Subcutaneous abdominal adipose tissue (tissue), 5 donors: ENCODE measurements around the gene MDM4.

ENCODE experiments used
- H3K27ac ChIP-seq: one replicate; pipeline ENCODE4 v1.7.0; 2013; ENCODE audit warnings: low read depth, mild to moderate bottlenecking, inconsistent platforms, low read length, moderate library complexity
- H3K27me3 ChIP-seq, 5 donors: one replicate each; pipeline ENCODE4 v1.7.0; 2013; ENCODE audit warnings: low read length in 5 of 5, inconsistent platforms in 1 of 5; ENCODE audit not compliant: control insufficient read depth in 5 of 5, insufficient read depth in 4 of 5
- H3K36me3 ChIP-seq, 5 donors: one replicate each; pipeline ENCODE4 v1.7.0; 2013; ENCODE audit warnings: low read length in 5 of 5; ENCODE audit not compliant: control insufficient read depth in 5 of 5, insufficient read depth in 5 of 5
- H3K4me1 ChIP-seq, 5 donors: one replicate each; pipeline ENCODE4 v1.7.0; 2013; ENCODE audit warnings: low read length in 5 of 5, mild to moderate bottlenecking in 3 of 5, moderate library complexity in 1 of 5; ENCODE audit not compliant: control insufficient read depth in 5 of 5, insufficient read depth in 5 of 5
- H3K4me3 ChIP-seq, 5 donors: one replicate each; pipeline ENCODE4 v1.7.0; 2013; ENCODE audit warnings: low read length in 5 of 5, low read depth in 1 of 5
- H3K9ac ChIP-seq, 5 donors: one replicate each; pipeline ENCODE4 v1.7.0; 2013; ENCODE audit warnings: low read length in 5 of 5, mild to moderate bottlenecking in 4 of 5, moderate library complexity in 3 of 5
- H3K9me3 ChIP-seq, 5 donors: one replicate each; pipeline ENCODE4 v1.7.0; 2013; ENCODE audit warnings: low read length in 5 of 5; ENCODE audit not compliant: control insufficient read depth in 5 of 5
- donor health status: healthy.
- donor health status: healthy.
- donor health status: healthy.
- donor health status: healthy.
- donor health status: healthy.

MDM4 gene

DNA sequence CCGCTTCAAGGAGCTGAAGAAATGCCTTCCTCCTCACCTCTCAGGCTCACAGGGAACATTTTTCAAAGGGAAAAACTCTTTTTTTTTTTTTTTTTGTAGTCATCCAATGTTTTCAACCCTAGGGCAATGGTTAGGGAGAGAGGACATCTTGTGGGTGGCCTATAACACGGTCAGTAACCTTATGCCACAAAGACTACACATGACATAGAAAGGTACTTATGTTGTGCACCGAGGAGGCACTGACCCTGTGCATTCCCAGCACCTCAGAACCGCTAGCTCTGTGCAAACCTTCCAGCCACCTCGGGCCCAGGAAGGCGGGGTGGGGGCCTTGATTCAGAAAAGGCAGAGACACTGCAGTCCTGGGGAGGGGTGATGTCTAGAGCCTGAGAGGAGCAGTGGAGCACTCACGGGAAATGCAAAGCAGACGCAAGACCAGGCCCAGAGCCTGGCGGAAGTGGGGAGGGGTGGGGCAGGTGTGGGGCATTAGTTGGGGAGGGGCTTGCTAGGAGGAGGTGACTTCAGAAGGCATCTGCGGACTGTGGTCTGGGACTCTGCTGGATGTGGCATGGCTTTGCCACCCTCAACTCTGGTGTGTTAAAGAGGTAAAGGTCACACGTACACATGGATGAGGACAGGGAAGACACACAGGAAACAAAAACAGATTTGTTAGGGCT lies 68.6 kb downstream of the MDM4 start:
- H3K36me3 ChIP-seq, result no peaks in the 10 kb centered on the region
- no peaks in the 10 kb centered on the region for H3K4me1 ChIP-seq
- H3K9ac ChIP-seq, result no peak overlapping the region
- H3K27me3 ChIP-seq, result no peaks in the 10 kb centered on the region
- no peak overlapping the region for H3K4me3 ChIP-seq
- no peak overlapping the region for H3K27ac ChIP-seq
- H3K9me3 ChIP-seq, result no peaks in the 10 kb centered on the region

DNA sequence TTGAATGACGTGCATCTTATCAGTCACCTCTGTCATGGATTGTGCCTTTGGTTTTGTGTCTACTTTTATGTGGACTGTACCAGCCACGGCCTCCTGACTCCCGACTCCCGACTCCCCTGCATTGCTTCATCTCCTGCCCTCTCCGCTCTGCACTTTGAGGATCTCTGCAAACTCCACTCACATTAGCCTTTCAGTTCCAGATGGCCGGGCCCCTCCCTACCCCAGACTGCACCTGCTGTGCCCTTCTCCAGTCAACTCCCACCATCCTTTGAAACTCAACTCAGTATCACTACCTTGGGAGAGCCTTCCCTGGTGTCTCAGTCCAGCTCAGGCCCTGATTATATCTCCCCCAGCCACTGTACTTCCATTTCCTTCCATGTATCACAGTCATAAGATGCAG lies 71.4 kb downstream of the MDM4 start:
- no peaks in the 10 kb centered on the region for H3K36me3 ChIP-seq
- H3K27ac ChIP-seq, result no peak overlapping the region
- H3K27me3 ChIP-seq, result peaks cover 0 to 4% (median 0%) of the 10 kb centered on the region in 5 donors
- H3K4me1 ChIP-seq, result no peaks in the 10 kb centered on the region
- H3K9ac ChIP-seq, result no peak overlapping the region
- H3K4me3 ChIP-seq, result no peak overlapping the region
- no peaks in the 10 kb centered on the region for H3K9me3 ChIP-seq

DNA sequence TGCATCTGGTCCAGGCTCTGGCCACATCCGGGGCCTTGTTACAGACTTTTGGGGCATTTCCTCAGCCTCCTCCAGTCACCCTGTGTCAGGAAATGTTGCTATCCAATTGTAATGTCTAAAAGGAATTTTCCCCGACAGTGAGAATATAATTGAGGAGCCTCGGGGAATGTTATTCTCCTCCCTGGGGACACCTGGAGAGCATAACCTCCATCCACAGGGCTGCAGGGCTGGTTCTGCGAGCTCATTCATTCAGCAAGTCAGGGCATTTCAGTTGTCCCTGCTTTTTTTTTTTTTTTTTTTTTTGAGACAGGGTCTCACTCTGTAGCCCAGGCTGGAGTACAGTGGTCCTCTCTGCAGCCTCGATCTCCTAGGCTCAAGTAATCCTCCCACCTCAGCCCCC lies 72.6 kb downstream of the MDM4 start:
- peaks cover 0 to 4% (median 0%) of the 10 kb centered on the region in 5 donors for H3K27me3 ChIP-seq
- H3K9ac ChIP-seq, result no peak overlapping the region
- H3K27ac ChIP-seq, result no peak overlapping the region
- H3K9me3 ChIP-seq, result no peaks in the 10 kb centered on the region
- no peak overlapping the region for H3K4me3 ChIP-seq
- H3K4me1 ChIP-seq, result no peaks in the 10 kb centered on the region
- H3K36me3 ChIP-seq, result no peaks in the 10 kb centered on the region

DNA sequence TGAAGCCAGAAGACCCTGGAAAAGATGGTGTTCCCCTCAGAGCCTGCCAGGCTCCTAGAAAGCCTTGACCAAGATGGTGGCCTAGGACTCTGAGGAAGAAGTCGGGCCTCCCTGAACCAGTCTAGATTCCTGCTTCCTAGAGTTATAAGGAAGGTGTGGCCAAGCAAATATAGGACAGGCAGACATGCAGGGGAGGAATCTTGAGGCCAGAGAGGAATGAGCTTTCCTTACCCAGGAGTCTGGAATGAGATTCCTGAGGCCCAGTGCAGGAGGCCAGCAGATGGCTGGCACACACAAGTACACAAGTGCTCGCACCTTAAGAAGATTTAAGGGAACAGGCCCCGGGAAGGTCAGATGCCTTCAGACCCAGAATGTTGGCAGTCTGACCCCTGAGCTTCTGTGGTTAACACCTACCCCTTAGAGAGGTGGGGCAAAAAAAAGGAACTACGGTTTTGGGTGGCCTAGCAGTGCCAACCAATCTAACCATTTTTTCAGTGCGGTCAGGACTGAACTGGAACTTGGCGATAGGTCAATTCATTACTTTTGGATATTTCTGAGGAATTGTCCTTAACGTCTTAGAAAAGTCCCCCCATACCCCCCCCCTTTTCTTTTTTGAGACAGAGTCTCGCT lies 73.3 kb downstream of the MDM4 start:
- H3K27ac ChIP-seq, result no peak overlapping the region
- no peak overlapping the region for H3K9ac ChIP-seq
- H3K9me3 ChIP-seq, result no peaks in the 10 kb centered on the region
- H3K4me1 ChIP-seq, result no peaks in the 10 kb centered on the region
- H3K4me3 ChIP-seq, result no peak overlapping the region
- H3K27me3 ChIP-seq, result peaks cover 0 to 4% (median 0%) of the 10 kb centered on the region in 5 donors
- no peaks in the 10 kb centered on the region for H3K36me3 ChIP-seq

DNA sequence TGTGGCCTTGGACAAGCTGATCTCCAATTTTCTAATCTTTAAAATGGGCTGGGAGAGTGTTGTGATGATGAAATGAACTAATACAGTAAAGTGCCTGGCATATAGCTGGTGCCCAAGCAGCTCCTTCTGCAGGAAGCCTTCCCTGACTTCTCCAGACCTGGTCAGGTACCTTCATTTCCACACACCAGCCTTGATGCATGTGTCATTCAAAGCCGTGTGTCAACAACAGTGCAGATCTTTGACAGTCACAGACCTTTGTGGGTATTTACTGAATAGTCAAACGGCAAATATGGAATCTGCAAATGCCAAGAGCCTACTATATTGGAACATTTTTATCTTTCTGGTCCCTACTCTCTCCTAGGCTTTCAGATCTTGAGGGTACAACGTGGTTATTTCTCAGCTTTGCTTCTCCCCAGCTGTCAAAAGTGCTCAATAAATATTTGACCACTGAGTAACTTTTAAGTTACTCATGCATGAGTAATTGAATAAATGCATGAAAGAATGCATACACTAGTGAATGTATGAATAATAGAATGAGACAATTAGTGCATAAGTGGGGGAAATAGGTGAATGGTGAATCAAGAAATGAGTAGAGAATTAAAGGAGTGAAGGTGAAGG lies 75.4 kb downstream of the MDM4 start:
- Histone ChIP-seq H3K27ac (no peak overlapping the region), H3K4me1 (no peaks in the 10 kb centered on the region), H3K36me3 (no peaks in the 10 kb centered on the region), H3K27me3 (peaks cover 0 to 4% (median 0%) of the 10 kb centered on the region in 5 donors), H3K9me3 (no peaks in the 10 kb centered on the region), H3K9ac (no peak overlapping the region), H3K4me3 (no peak overlapping the region)

DNA sequence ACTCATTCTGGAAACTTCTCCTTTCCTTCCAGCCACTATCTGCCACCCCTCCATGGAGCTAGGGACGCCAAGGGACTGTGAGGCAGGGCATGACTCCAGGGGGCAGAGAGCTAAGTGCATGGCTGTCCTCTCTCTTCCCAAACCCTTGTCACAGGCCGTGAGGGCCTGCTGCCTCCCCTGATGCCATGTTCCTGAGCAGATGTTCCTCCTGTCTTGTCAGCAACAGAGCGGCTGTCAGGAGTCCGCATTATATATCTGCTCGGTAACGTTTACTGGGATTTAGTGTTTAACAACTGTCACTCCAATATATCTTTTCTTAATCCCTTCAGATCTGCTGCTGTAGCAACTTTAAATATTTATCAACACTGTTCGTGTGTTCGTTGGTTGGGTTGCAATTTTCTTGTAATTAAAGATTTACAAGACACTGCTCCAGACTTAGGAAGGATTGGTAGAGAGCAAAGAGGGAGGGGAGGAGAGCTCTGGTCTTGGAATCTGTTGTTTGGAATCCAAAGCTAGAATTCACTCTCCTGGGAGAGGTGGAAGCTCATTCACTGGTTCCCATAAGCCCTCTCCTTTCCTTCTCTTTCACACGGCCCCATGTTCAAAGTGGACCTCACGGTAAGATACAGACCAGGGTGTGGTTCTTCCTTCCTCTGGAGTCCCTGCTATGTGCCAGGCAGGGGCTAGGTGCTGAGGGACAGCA lies 76.2 kb downstream of the MDM4 start:
- Histone ChIP-seq H3K4me3 (no peak overlapping the region), H3K27me3 (peaks cover 0 to 4% (median 0%) of the 10 kb centered on the region in 5 donors), H3K4me1 (no peaks in the 10 kb centered on the region), H3K9me3 (no peaks in the 10 kb centered on the region), H3K36me3 (no peaks in the 10 kb centered on the region), H3K27ac (no peak overlapping the region), H3K9ac (no peak overlapping the region)

DNA sequence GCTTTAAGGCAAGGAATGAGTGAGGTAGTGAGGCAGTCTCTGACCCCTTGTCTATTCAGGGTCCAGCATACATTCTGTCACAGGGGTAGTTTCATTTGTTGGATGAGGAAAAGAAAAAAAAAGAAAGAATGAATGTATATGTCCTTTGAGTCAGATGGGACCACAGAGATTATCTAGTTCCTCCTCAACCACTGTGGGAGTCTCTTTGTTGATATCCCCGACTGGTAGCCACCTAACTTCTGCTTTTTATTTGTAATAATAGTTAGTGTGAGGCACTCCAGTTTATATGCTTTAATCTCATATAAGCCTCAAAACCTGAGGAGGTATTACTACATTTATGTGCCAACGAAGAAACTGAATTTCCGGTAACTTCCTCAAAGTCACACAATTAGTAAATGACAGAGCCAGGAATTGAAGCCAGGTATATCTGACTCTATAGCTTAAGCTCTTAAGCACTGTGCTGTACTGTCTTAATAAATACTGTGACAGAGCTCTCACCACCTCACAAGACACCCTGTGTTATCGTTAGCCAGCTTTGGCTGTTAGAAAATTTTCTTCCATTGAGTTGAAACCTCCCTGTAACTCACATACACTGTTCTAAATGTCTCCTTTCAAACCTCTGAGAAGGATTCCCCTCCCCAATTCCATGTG lies 82.2 kb downstream of the MDM4 start:
- H3K9me3 ChIP-seq, result no peaks in the 10 kb centered on the region
- peaks cover 0 to 3% (median 0%) of the 10 kb centered on the region in 5 donors for H3K27me3 ChIP-seq
- H3K27ac ChIP-seq, result no peak overlapping the region
- H3K4me3 ChIP-seq, result no peak overlapping the region
- no peaks in the 10 kb centered on the region for H3K36me3 ChIP-seq
- no peaks in the 10 kb centered on the region for H3K4me1 ChIP-seq
- no peak overlapping the region for H3K9ac ChIP-seq

DNA sequence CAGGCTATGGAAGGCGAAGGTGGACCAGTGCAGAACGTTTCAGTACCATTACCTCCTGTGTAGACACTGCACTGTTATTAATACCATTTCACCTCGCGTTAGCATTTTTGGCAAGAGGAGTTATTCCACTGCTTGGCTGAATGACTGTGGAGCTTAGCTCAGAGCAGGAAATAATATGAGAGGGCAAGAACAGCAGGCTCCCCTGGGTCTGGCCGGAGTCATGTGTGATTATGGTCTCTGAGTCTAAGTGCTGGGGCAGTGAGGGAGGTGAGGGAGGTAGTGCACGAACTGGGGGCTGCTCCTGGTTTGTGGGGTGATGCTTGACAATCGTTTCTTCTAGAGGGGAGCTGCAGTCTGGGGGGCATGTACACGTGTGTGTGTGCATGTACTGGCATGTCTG lies 82.9 kb downstream of the MDM4 start:
- no peaks in the 10 kb centered on the region for H3K4me1 ChIP-seq

DNA sequence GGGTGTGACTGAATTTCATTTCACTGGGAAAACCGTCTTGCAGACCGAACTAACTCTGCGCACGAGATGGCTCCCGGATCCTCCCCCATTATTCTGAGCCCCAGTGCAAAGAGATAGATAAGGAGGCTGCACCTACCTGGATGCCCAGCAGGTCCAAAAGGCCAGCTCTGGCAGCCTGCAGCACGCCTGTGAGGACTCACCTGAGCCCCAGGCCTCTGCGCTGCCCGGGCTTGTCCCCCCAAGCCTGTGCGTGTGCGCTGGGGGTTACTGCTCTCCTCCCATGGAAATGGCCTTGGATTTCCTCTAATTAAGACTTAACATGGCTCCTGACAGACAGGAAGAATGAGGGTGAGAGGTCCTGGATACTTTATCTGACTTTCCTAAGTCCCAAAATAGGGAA lies 83.4 kb downstream of the MDM4 start:
- Histone ChIP-seq H3K9ac (no peak overlapping the region), H3K27me3 (peaks cover 0 to 3% (median 0%) of the 10 kb centered on the region in 5 donors), H3K27ac (no peak overlapping the region)

More for the DNA sequence above, 82.9 kb downstream of the MDM4 start:
- H3K27me3 ChIP-seq, result peaks cover 0 to 3% (median 0%) of the 10 kb centered on the region in 5 donors
- H3K9ac ChIP-seq, result no peak overlapping the region
- no peaks in the 10 kb centered on the region for H3K9me3 ChIP-seq
- H3K27ac ChIP-seq, result no peak overlapping the region
- no peak overlapping the region for H3K4me3 ChIP-seq
- no peaks in the 10 kb centered on the region for H3K36me3 ChIP-seq

More for the DNA sequence above, 83.4 kb downstream of the MDM4 start:
- Histone ChIP-seq H3K4me1 (no peaks in the 10 kb centered on the region), H3K4me3 (no peak overlapping the region), H3K9me3 (no peaks in the 10 kb centered on the region), H3K36me3 (no peaks in the 10 kb centered on the region)
